ENCODE measurements around the gene OR52J3.
"Not testable (repeated sequence)": the region's sequence is repeated elsewhere in the genome, so short reads cannot be mapped to it uniquely, and the experiment has no call there.

The OR52J3 gene

DNA sequence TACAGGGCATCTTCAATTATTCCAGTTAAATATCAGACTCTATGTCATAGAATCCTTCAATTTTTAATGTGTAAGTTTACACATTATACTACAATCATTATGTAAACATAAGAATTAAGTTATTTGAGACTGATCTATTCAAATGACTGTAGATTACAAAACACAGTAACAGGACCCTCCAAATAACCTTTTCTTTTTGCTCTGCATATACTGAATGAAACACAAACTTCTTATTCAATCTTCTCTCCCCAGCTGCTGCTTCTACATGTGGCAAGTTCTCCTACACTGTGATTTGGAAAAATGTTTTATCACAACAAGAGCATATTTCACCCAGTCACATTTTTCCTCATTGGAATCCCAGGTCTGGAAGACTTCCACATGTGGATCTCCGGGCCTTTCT lies at the start of gene OR52J3:
OR52J3 (plus strand) TSS at position 301 of the 400 bp plus-strand sequence; CDS start at position 301, 0 bp downstream.
- DNase-seq (ENCODE audit: low spot score): no peak

DNA sequence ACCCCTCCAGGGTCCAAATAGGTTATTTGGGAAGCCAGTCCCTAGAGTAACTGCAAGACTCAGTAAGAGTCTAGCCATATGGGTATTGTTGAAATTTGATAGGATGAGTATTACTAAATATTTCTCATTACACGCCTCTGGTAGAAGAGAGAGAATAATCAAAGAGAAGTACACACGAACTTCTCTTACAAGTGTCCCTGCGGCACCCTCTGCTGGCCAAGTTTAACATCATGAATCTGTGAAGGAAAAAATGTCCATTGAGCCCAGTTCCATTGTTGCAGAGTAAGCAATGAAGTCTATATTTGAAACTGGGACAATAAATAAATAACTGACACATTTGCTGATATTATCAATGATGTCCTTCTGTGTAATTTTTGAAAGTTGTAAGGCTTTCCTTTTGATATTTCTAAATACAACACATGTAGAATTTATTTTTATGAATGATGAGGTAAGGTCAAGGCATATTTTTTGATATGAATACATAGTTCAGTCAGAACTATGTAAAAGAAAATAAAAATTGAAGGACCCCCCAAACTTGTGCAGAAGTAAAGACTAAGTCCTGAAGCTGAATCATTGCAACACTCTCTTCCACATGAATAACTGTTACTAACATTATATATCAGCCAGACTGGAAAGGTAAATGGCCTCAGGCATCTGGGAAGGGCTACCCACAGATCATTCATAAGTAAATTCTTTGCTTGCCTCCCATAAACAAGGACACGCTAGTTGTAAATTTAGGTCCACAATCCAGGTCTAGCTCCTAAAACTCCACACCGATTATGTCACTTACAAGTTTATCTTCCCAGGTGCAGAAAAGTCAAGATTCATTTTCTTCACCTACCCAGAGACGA lies 41.7 kb upstream of the OR52J3 start:
- no peak for DNase-seq (ENCODE audit: low spot score)

DNA sequence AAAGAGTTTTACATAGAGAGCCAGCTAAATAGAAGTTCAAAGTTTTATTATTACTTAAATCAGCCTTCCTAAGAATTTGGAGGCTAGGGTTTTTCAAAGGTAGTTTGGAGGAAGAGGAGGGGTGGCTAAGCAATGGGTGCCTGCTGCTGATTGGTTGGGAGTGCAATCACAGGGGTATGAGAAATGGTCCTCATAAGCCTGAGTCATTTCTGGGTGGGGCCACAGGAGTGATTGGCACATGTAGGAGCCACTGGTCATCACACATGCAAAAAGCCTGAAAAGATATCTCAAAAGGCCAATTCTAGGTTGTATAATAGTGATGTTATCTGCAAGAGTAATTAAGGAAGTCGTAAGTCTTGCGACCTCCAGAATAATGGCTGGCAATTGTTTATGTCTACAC lies 38.8 kb upstream of the OR52J3 start:
- no peak for DNase-seq (ENCODE audit: low spot score)

DNA sequence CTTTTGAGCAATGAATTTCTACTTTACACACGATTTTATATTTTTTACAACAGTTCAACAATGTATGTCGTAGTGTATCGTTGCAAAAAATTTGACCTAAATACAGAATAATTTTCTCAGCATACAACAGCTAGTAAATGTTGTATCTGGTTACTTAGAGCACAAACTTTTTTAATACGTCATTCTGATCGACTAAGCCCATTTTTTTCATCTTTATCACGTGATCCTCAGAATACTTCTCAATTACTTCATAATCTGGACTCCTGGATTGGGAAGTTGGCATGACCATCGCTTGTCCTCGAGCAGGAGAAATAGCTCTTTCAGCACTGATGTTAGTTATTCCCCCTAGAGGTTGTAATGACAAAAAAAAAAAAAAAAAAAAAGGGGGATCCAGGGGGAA lies 35.1 kb upstream of the OR52J3 start:
- DNase-seq (ENCODE audit: low spot score): no peak

DNA sequence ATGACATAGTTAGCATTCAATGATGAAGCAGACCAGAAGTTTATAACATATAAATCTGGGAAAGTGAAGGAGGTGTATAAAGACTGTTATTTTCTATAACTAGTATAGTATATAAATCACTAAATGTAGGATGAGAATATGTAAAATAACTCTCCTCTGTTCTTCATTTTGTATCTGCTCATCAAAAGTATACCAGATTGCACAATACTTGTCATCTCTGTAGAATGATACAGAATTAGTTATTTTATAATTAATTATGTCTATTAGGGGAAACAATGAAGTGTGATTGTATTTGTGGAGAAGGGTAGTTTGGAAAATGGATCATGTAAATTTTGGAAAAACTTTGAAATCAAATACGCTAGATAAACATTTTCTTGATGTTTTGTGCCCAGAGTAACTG lies 33.3 kb upstream of the OR52J3 start:
- DNase-seq (ENCODE audit: low spot score): no peak

DNA sequence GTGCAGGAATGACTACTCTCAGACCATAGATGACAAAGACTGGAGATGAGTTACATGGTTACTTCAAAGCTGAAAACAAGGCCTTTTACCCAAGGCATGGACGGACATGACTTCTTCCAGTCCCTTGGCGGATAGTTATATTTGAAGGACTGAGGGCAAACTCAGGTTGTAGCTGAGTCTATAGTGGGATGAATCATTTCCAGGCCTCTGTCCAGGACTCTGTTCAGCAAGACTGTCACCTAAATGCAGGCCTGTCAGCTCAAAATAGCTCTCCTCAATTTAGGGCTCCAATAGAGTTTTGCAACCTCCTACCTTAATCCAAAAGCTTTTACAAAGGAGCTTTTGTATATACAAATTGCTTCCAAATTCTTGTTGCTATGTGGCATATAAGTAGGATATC lies 24.3 kb upstream of the OR52J3 start:
- DNase-seq (ENCODE audit: low spot score): no peak

DNA sequence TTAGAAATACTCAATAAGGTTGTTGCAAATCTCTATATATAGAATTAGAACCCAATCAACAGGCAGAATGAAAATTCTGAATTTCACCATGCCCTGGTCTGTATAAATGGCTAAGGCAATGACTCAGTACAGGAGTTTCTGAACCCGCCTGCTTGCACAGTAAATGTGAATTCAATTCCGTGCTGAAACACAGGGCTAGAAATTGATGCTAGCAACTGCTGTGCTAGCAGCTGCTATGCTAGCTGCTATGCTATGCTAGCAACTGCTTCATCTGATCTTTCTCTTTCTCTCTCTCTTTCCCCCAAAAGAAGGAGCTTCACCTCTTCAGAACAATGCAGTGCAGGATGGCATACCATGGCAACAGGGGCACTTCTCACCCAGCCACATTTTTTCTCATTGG lies 9.7 kb upstream of the OR52J3 start:
- no peak for DNase-seq (ENCODE audit: low spot score)

DNA sequence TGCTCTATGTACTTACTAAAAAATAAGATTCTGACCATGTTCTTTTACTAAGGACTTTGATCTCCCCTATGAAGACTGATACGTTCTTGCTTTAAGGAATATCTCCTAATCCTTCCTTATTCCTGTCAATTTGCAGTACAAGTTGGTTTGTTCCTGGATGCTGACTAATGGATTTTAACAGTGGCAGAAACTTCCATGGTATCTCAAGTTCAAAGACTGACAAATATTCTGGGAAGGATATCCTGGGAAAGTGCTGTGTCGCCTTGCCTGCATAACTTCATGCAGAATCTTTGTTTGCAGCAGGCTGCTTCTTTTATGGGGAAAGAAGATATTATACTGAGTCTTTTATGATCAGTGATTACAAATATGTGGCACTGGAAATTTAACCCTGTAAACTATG lies 8.4 kb upstream of the OR52J3 start:
- DNase-seq (ENCODE audit: low spot score): no peak

DNA sequence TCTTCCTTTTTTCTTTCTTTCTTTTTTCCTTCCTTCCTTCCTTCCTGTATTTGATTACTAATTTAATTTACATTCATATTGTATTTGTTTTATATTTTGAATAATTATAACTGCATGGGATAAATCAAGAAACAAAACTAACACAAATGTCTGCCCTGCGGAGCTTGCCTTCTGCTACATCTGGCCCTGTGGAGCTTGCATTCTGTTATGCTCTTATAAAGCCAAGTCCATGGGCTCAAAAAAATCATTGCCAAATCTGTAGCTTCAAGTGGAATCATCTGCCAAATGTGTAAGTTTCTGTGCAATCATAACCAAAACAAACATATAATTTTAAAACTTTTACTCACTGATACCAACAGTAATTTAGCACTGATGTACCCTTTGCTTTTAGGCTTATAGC lies 8.0 kb upstream of the OR52J3 start:
- DNase-seq (ENCODE audit: low spot score): no peak

DNA sequence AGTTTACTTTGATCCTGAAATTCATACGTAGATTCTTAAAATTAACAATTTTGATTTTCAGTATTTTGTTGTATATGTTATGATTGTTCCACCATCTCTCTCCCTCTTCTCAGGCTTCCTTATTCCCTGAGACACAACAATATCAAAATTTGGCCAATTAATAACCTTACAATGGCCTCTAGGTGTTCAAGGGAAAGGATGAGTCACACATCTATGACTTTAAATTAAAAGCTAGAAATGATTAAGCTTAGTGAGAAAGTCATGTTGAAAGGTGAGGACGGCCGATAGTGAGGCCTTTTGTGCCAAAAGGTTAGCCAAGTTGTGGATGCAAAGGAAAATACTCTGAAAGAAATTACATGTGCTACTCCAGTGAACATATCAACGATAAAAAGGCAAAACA lies 5.5 kb upstream of the OR52J3 start:
- no peak for DNase-seq (ENCODE audit: low spot score)

DNA sequence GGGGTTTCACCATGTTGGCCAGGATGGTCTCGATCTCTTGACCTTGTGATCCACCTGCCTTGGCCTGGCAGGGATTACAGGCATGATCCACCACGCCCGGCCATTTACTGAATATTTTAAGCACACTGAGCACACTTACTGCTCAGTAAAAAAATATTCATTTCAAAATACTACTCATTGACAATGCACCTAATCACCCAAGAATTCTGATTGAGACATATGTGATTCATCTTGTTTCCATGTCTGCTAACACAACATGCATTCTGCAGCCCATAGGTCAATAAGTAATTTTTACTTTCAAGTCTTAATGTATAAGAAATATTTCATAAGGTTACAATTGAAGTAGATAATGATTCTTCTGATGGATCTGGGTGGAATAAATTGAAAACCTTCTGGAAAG lies 4.2 kb upstream of the OR52J3 start:
- DNase-seq (ENCODE audit: low spot score): no peak

DNA sequence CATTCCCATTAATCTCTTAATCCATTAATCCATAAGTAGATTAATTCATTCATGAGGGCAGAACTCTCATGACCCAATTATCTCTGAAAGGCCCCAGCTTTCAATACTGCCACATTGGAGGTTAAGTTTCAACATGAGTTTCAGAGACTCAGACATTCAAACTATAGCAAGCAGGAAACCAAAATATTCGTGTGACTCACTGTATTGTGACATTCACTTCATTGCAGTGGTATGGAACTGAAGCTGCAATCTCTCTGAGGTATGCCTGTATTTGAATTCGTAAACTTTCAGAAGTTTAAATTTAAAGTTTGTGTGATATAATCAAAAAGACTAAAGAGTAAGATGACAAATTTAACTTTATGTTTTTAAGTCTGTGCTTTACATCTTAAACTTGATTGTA lies 2.9 kb upstream of the OR52J3 start:
- DNase-seq (ENCODE audit: low spot score): no peak

DNA sequence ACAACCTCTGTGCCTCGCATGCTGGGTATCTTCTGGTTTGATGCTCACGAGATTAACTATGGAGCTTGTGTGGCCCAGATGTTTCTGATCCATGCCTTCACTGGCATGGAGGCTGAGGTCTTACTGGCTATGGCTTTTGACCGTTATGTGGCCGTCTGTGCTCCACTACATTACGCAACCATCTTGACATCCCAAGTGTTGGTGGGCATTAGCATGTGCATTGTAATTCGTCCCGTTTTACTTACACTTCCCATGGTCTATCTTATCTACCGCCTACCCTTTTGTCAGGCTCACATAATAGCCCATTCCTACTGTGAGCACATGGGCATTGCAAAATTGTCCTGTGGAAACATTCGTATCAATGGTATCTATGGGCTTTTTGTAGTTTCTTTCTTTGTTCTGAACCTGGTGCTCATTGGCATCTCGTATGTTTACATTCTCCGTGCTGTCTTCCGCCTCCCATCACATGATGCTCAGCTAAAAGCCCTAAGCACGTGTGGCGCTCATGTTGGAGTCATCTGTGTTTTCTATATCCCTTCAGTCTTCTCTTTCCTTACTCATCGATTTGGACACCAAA lies 516 bp downstream of the OR52J3 start:
- no peak for DNase-seq (ENCODE audit: low spot score)

DNA sequence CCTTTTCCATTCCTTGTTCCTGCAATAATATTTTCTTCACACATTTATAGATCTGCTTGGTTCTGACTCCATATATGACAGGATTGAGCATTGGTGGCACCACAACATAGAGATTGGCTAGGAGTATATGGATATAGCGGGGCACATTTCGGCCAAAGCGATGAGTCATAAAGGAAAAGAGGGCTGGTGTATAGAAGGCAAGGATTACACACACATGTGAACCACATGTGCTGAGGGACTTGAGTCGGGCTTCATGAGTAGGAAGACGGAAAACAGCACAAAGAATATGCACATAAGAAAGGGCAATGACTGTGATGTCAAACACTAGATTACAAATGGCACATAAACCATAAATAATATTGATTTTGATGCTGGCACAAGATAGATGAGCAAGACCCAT lies 12.4 kb downstream of the OR52J3 start:
- not testable (repeated sequence) for DNase-seq (ENCODE audit: low spot score)

DNA sequence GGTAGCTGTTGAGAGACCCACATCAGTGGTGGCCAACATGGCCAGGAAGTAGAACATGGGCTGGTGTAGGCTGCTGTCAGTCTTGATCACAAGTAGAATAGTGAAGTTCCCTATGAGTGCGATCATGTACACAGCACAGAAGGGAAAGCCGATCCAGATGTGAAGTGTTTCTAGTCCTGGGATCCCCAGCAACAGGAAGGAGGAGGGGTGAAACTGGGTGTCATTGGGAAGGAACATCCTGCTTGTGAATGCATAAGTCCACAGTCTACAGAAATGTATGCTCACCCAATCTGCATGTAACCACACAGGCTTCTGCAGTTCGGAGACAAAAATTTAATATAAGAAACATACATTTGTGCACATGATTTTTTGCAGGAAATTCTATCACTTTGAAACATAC lies 13.1 kb downstream of the OR52J3 start, which contains the start of gene OR52E2:
OR52E2 (minus strand) TSS at position 237 of the 400 bp plus-strand sequence; CDS start at position 237, 0 bp downstream.
- no peak for DNase-seq (ENCODE audit: low spot score)

DNA sequence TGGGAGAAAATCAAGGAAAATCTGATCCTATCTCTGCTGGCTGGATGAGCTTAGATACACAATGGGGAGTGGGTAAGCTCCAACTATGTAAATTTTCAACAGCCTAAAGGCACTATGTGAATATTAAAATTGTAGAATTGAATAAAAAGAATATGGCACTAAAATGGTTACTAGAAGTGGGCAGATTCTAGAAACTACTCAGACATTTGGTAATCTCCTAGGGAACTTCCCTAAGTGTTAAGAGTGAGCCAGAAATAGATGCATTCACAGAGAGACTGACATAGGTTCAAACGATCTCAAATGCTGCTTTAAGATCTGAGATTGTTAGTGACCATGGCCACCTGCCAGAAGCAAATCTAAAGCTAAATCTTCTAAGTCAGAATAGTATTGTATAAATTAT lies 18.7 kb downstream of the OR52J3 start:
- DNase-seq (ENCODE audit: low spot score): no peak

DNA sequence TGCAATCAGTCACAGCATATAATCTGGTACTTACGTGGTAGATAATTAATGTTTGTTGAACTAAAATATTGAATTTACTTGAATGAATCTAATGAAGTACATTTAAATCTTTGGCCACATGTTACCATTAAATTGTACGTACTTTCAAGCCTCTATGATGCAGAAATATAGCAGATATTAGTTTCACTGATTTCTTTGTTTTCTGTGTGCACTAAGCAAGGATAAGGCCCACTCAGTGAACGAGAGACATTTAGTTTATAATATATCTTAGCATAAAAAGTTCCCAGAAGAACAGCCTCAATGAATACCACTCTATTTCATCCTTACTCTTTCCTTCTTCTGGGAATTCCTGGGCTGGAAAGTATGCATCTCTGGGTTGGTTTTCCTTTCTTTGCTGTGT lies 22.9 kb downstream of the OR52J3 start, which contains the start of gene OR52E1:
OR52E1 (plus strand) TSS at position 301 of the 400 bp plus-strand sequence.
- no peak for DNase-seq (ENCODE audit: low spot score)

DNA sequence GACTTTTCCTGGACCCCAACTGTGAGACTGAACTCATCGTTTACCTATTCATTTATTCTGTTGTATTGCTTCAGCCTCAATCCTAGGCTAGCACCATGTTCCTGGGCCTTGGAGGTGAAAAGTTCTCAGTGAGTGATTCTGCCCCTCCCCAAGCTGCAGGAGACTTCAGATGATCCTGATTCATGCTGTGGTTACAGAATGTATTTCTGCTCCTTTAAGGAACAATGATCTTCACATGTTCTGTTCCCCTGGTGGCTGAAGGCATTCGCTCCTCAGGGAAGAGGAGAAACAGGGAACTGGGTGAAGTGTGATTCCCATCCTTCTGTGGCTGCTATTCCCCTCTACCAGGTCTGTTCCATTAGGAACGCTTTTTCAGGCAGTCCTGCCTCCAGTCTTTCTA lies 25.5 kb downstream of the OR52J3 start:
- no peak for DNase-seq (ENCODE audit: low spot score)

DNA sequence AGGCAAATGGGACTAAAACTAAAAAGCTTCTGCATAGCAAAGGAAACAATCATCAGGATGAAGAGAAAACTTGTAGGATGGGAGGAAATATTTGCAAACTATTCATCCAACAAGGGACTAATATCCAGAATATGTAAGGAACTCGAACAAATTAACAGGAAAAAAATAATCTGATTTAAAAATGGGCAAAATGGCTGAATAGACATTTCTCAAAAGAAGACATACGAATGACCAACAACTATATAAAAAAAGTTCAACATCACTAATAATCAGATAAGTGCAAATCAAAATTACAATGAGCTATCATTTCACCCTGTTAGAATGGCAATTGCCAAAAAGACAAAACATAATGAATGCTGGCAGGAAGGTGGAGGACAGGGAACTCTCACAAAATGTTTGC lies 35.1 kb downstream of the OR52J3 start:
- no peak for DNase-seq (ENCODE audit: low spot score)

DNA sequence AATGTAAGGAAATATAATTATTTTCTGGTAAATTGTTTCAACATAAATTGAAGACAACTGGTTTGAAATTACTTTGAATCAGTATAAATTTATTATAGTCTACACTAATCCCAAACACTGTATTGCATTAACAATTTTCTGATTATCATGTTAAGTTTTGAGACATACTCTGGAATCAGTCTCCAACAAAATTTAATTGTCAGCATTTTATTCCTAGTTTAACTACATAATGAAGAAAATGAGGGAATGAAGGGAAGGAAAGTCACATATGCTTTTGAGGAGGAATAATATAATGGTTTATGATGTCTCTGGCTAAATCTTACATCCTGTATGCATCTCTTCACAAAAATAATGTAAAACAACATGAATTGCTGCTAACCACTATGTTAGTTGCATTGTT lies 37.3 kb downstream of the OR52J3 start:
- DNase-seq (ENCODE audit: low spot score): no peak

DNA sequence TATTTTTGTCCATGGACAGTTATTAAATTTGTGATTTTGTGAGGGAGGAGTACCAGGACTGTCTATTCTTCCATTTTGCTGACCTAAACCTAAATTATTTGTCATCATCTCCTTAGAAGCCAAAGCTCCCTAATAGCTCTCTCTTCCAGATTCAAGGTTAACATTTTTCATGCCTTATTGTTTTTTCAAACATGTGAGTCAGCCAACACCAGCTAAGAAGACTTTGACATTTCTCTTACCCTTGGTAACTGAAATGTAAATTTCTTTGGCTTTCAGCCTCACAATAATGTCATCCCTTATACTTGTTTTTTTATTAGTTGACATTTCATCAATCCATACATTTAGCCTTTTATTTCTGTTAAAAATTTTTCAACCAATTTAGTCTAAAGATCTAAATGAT lies 42.2 kb downstream of the OR52J3 start:
- DNase-seq (ENCODE audit: low spot score): no peak

DNA sequence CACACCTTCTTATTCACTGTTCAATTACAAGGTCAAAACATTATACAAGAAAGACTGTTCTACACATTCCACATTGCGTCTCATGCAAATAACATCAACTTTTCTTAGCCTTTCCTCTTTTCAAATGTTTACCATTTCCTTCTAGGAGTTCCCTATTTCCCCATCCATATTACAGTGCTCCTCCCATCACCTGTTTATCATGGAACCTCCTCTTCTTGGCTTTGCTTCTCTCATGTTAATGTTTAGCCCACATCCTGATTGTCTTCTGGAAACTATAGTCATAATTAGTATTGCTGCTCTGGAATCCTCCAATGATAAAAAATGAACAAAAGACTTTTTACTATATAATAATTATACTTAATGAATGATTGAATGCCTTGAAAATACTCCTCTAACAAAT lies 44.3 kb downstream of the OR52J3 start:
- DNase-seq (ENCODE audit: low spot score): no peak

DNA sequence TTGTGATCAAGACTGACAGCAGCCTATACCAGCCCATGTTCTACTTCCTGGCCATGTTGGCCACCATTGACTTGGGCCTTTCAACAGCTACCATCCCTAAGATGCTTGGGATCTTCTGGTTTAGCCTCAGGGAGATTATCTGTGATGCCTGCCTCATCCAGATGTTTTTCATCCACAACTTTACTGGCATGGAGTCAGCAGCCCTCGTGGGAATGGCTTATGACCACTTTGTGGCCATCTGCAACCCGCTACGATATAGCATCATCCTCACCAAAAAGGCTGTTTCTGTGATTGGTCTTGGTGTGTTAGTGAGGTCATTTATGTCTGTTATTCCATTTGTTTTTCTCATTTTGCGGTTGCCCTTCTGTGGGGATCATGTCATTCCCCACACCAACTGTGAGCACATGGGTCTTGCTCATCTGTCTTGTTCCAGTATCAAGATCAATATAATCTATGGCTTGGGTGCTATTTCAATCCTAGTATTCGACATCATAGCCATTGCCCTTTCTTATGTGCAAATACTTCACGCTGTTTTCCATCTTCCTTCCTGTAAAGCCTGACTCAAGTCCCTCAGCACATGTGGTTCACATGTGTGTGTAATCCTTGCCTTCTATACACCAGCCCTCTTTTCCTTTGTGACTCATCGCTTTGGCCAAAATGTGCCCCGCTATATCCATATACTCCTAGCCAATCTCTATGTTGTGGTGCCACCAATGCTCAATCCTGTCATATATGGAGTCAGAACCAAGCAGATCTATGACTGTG lies 46.7 kb downstream of the OR52J3 start:
- DNase-seq (ENCODE audit: low spot score): no peak
